Mesenchymal stem cell (in vitro differentiated cells and primary cell): ENCODE measurements around the gene NHERF1.

Source experiments
- DNase-seq: peaks from one replicate; pipeline ENCODE4 v3.0.0-alpha.2; 2013
- H2AFZ ChIP-seq: one replicate; pipeline ENCODE4 v1.6.1; 2013; ENCODE audit warnings: low read depth, mild to moderate bottlenecking, control low read depth, inconsistent platforms, low read length, moderate library complexity
- H2AK5ac ChIP-seq: 2 replicates; pipeline ENCODE4 v1.6.1; 2013; ENCODE audit warnings: low read length, moderate library complexity, mild to moderate bottlenecking, inconsistent platforms; ENCODE audit not compliant: severe bottlenecking
- H2BK120ac ChIP-seq: one replicate; pipeline ENCODE4 v1.6.1; 2013; ENCODE audit warnings: low read depth, mild to moderate bottlenecking, inconsistent platforms, low read length, moderate library complexity
- H2BK12ac ChIP-seq, 2 experiments: one replicate each; pipeline ENCODE4 v1.6.1; 2013; ENCODE audit warnings: inconsistent platforms in 2 of 2, low read length in 2 of 2, mild to moderate bottlenecking in 2 of 2, moderate library complexity in 2 of 2, control low read depth in 1 of 2
- H2BK15ac ChIP-seq: one replicate; pipeline ENCODE4 v1.6.1; 2013; ENCODE audit warnings: mild to moderate bottlenecking, low read depth, inconsistent platforms; ENCODE audit not compliant: poor library complexity, severe bottlenecking
- H2BK5ac ChIP-seq: 2 replicates; pipeline ENCODE4 v1.6.1; 2013; ENCODE audit warnings: low read depth, mild to moderate bottlenecking, low read length, control low read depth, inconsistent platforms; ENCODE audit not compliant: poor library complexity, severe bottlenecking
- H3K14ac ChIP-seq, 2 experiments: one replicate each; pipeline ENCODE4 v1.6.1; 2013; ENCODE audit warnings: inconsistent platforms in 2 of 2, low read length in 2 of 2, control low read depth in 1 of 2, mild to moderate bottlenecking in 1 of 2, moderate library complexity in 1 of 2
- H3K18ac ChIP-seq, 2 experiments: one replicate each; pipeline ENCODE4 v1.6.1; 2013; ENCODE audit warnings: inconsistent platforms in 2 of 2, low read length in 2 of 2, control low read depth in 1 of 2, low read depth in 1 of 2, mild to moderate bottlenecking in 1 of 2
- H3K23ac ChIP-seq, 2 experiments: one replicate each; pipeline ENCODE4 v1.6.1; 2013; ENCODE audit warnings: inconsistent platforms in 2 of 2, low read length in 2 of 2, mild to moderate bottlenecking in 2 of 2, moderate library complexity in 2 of 2, control low read depth in 1 of 2
- H3K27ac ChIP-seq: 2 replicates; pipeline ENCODE4 v1.5.1; 2013; ENCODE audit warnings: mild to moderate bottlenecking, moderate library complexity, low read length, control low read depth, inconsistent platforms; ENCODE audit not compliant: poor library complexity, severe bottlenecking
- H3K27me3 ChIP-seq, 2 experiments: 2 replicates each; pipeline versions ENCODE4 v1.6.1 to v1.7.0; 2013; ENCODE audit warnings: low read length in 2 of 2, mild to moderate bottlenecking in 2 of 2, moderate library complexity in 2 of 2, control low read depth in 1 of 2, inconsistent platforms in 1 of 2; ENCODE audit not compliant: control insufficient read depth in 1 of 2, insufficient read depth in 1 of 2
- H3K36me3 ChIP-seq, 2 experiments: 2 replicates each; pipeline versions ENCODE4 v1.6.1 to v1.7.0; 2013; ENCODE audit warnings: low read length in 2 of 2, control low read depth in 1 of 2, inconsistent platforms in 1 of 2, low read depth in 1 of 2, mild to moderate bottlenecking in 1 of 2; ENCODE audit not compliant: insufficient read depth in 2 of 2, control insufficient read depth in 1 of 2
- H3K4ac ChIP-seq, 2 experiments: one replicate each; pipeline ENCODE4 v1.6.1; 2013; ENCODE audit warnings: inconsistent platforms in 2 of 2, low read length in 2 of 2, mild to moderate bottlenecking in 2 of 2, moderate library complexity in 2 of 2, control low read depth in 1 of 2, low read depth in 1 of 2
- H3K4me1 ChIP-seq: 2 replicates; pipeline ENCODE4 v1.6.1; 2013; ENCODE audit warnings: low read depth, low read length, control low read depth; ENCODE audit not compliant: control insufficient read depth, insufficient read depth
- H3K4me2 ChIP-seq: 2 replicates; pipeline ENCODE4 v1.6.1; 2013; ENCODE audit warnings: low read length, mild to moderate bottlenecking, inconsistent platforms; ENCODE audit not compliant: poor library complexity, severe bottlenecking
- H3K4me3 ChIP-seq, 2 experiments: 2 replicates each; pipeline versions ENCODE4 v1.5.1 to v1.7.0; 2013; ENCODE audit warnings: low read length in 2 of 2, mild to moderate bottlenecking in 2 of 2, control low read depth in 1 of 2, low read depth in 1 of 2; ENCODE audit not compliant: insufficient read depth in 1 of 2
- H3K79me1 ChIP-seq: replicated peaks from 2 replicates; pipeline ENCODE4 v1.6.1; 2013; ENCODE audit warnings: mild to moderate bottlenecking, control low read depth, low read length, inconsistent platforms; ENCODE audit not compliant: poor library complexity, severe bottlenecking
- H3K9ac ChIP-seq: 2 replicates; pipeline ENCODE4 v1.7.0; 2013; ENCODE audit warnings: mild to moderate bottlenecking, low read length, moderate library complexity
- H3K9me3 ChIP-seq: 2 replicates; pipeline ENCODE4 v1.7.0; 2013; ENCODE audit warnings: mild to moderate bottlenecking, low read length; ENCODE audit not compliant: control insufficient read depth
- H4K8ac ChIP-seq: one replicate; pipeline ENCODE4 v1.6.1; 2013; ENCODE audit warnings: inconsistent platforms, mild to moderate bottlenecking, low read length, moderate library complexity
- H4K91ac ChIP-seq: one replicate; pipeline ENCODE4 v1.6.1; 2013; ENCODE audit warnings: mild to moderate bottlenecking, low read length, inconsistent platforms
- WGBS: methylation state at CpG from one replicate; pipeline ENCODE4 v1.1.7; 2013; ENCODE audit warnings: mixed read lengths; 5-methylcytosine and 5-hydroxymethylcytosine counted together

The NHERF1 gene

GRCh38 chr17:74807925-74808324 lies 59.5 kb downstream of the NHERF1 start:
- Histone ChIP-seq H3K9me3 (no peaks in the 10 kb centered on the region), H2BK120ac (no peak overlapping the region), H3K27ac (no peak overlapping the region), H3K4me1 (peaks cover 24% of the 10 kb centered on the region), H3K14ac (no peak overlapping the region), H3K23ac (no peak overlapping the region), H3K27me3 (no peaks in the 10 kb centered on the region), H3K79me1 (peaks cover 3% of the 10 kb centered on the region), H2AFZ (no peak overlapping the region), H3K18ac (no peak overlapping the region), H2AK5ac (no peak overlapping the region), H2BK15ac (no peak overlapping the region), H2BK5ac (no peak overlapping the region), H3K4me3 (no peak overlapping the region), H3K36me3 (peaks cover 16 to 60% of the 10 kb centered on the region in 2 experiments), H4K8ac (no peak overlapping the region), H3K4me2 (no peak overlapping the region), H3K4ac (no peak overlapping the region), H4K91ac (no peak overlapping the region), H3K9ac (no peak overlapping the region), H2BK12ac (no peak overlapping the region)
- DNase-seq, result no peak
- WGBS, result 92% methylated on average over 6 of the region's 6 CpGs

GRCh38 chr17:74808714-74809430 lies 60.4 kb downstream of the NHERF1 start:
- Histone ChIP-seq H2BK120ac (no peak overlapping the region), H3K18ac (no peak overlapping the region), H4K91ac (no peak overlapping the region), H2BK5ac (no peak overlapping the region), H2BK15ac (no peak overlapping the region), H3K27me3 (no peaks in the 10 kb centered on the region), H4K8ac (no peak overlapping the region), H3K9ac (no peak overlapping the region), H3K27ac (no peak overlapping the region), H3K4ac (no peak overlapping the region), H2AK5ac (no peak overlapping the region), H3K79me1 (no peaks in the 10 kb centered on the region), H3K4me1 (peaks cover 19% of the 10 kb centered on the region), H3K4me2 (no peak overlapping the region), H2BK12ac (no peak overlapping the region), H3K36me3 (peaks cover 16 to 58% of the 10 kb centered on the region in 2 experiments), H2AFZ (no peak overlapping the region), H3K14ac (no peak overlapping the region), H3K9me3 (no peaks in the 10 kb centered on the region), H3K4me3 (no peak overlapping the region), H3K23ac (no peak overlapping the region)
- WGBS, result 94% methylated on average over 17 of the region's 17 CpGs
- no peak for DNase-seq

- no peak overlapping the region for H3K4ac ChIP-seq
- no peaks in the 10 kb centered on the region for H3K79me1 ChIP-seq
- H3K36me3 ChIP-seq, result peaks cover 15 to 50% of the 10 kb centered on the region in 2 experiments
- H2BK120ac ChIP-seq, result no peak overlapping the region
- no peaks in the 10 kb centered on the region for H3K27me3 ChIP-seq
- no peak overlapping the region for H3K23ac ChIP-seq
- no peak overlapping the region for H3K14ac ChIP-seq
- no peak for DNase-seq
- H4K8ac ChIP-seq, result no peak overlapping the region
- no peaks in the 10 kb centered on the region for H3K9me3 ChIP-seq
- H2BK15ac ChIP-seq, result no peak overlapping the region
- H2BK12ac ChIP-seq, result no peak overlapping the region
- H3K4me2 ChIP-seq, result no peak overlapping the region
- H2AFZ ChIP-seq, result no peak overlapping the region
- no peak overlapping the region for H3K27ac ChIP-seq
- H4K91ac ChIP-seq, result no peak overlapping the region
- H3K4me1 ChIP-seq, result peaks cover 17% of the 10 kb centered on the region
- 98% methylated on average over 15 of the region's 15 CpGs for WGBS
- H3K18ac ChIP-seq, result no peak overlapping the region
- no peak overlapping the region for H3K9ac ChIP-seq
- H3K4me3 ChIP-seq, result no peak overlapping the region
- no peak overlapping the region for H2AK5ac ChIP-seq
- H2BK5ac ChIP-seq, result no peak overlapping the region
These were observed 62.5 kb downstream of the NHERF1 start for GRCh38 chr17:74810699-74811485.
